Breast epithelium (tissue), 3 donors: ENCODE results near the gene MSH3.

ENCODE experiments used
- POLR2A ChIP-seq: fragments of 450-650 bp; IDR thresholded peaks from one replicate; pipeline ENCODE4 v1.6.1; 2016; ENCODE audit warnings: antibody characterized with exemption, mild to moderate bottlenecking, moderate library complexity
- TF ChIP-seq, protein P1 (sequence below), 3 donors: fragments of 450-650 bp; IDR thresholded peaks; one replicate each; pipeline ENCODE4 v1.5.1; 2016 to 2017; ENCODE audit warnings: antibody characterized with exemption in 3 of 3, mild to moderate bottlenecking in 3 of 3, moderate library complexity in 3 of 3

DNA sequence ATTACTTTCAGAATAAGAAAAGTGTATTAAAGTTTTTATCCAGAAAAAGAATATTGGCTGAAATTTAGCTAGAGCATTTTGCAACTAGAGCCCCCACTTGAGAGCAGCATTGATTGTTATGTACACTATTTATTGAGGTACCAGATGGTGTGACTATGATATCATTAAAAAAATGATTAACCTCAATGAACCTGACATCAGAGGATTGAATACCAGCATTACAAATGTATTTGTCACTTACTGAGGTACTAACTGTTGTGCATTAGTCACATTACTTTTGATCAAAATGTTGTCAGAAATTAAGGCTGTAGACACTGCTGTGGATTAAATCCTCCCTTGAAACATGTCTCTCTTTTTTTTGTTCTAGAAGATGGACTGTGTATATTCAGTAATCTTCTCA lies 128.2 kb downstream of the MSH3 start:
- TF ChIP-seq, protein P1, sequence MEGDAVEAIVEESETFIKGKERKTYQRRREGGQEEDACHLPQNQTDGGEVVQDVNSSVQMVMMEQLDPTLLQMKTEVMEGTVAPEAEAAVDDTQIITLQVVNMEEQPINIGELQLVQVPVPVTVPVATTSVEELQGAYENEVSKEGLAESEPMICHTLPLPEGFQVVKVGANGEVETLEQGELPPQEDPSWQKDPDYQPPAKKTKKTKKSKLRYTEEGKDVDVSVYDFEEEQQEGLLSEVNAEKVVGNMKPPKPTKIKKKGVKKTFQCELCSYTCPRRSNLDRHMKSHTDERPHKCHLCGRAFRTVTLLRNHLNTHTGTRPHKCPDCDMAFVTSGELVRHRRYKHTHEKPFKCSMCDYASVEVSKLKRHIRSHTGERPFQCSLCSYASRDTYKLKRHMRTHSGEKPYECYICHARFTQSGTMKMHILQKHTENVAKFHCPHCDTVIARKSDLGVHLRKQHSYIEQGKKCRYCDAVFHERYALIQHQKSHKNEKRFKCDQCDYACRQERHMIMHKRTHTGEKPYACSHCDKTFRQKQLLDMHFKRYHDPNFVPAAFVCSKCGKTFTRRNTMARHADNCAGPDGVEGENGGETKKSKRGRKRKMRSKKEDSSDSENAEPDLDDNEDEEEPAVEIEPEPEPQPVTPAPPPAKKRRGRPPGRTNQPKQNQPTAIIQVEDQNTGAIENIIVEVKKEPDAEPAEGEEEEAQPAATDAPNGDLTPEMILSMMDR (IDR thresholded peaks at IDR 0.05), result no peak
- TF ChIP-seq POLR2A, result no peak
